Measurements from ENCODE around the gene BBS4. TPM values are rescaled to one million over a fixed set of nuclear protein-coding genes. Genes with fewer than 3 reads are reported as not detected.

The BBS4 gene
- total and polyA plus RNA-seq, 9 of the 15 experiments (the other 6 are each of a cell fraction or from before 2014, with no cell fraction given), result 25.1 to 80.7 (median 38.9) TPM

DNA sequence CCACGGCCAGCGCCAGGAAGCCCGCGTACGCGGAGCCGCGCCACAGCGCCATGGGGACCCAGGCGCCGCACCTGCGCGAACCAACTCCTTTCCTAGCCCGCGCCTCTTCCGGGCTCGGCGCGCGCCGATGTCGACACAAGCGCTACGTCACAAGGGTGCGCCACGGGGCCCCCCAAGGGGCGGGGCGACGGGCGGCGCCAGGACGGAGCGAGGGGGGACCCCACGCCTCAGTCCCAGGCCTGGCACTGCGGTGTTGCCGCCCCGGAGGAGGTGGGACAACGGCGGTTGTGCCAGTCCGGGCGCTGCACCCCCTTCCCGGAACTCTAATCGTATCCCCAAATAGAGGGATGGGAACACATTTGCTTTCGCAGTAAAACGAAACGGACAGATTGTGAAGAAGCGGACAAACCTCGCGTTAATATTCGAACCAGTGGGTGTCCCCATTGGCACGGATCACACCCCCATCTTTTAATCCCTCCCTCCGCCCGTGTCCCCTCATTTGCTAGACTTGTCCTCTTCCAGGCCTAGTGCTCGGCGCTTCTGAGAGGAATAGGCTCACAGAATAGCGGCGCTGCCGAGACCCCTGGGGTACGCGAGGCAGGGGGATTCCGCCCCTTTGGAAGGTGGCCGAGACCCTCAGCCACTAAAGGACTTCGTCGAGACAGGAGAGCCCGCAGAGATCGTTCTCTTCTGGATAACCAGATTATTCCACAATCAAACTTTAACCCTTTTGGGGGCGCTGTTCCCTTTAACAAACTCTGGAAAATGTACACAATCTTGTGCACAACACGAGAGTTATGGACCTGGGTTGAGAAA lies 97.8 kb downstream of the BBS4 start, which contains the start of gene ADPGK (continued):
- TF ChIP-seq, protein P1, sequence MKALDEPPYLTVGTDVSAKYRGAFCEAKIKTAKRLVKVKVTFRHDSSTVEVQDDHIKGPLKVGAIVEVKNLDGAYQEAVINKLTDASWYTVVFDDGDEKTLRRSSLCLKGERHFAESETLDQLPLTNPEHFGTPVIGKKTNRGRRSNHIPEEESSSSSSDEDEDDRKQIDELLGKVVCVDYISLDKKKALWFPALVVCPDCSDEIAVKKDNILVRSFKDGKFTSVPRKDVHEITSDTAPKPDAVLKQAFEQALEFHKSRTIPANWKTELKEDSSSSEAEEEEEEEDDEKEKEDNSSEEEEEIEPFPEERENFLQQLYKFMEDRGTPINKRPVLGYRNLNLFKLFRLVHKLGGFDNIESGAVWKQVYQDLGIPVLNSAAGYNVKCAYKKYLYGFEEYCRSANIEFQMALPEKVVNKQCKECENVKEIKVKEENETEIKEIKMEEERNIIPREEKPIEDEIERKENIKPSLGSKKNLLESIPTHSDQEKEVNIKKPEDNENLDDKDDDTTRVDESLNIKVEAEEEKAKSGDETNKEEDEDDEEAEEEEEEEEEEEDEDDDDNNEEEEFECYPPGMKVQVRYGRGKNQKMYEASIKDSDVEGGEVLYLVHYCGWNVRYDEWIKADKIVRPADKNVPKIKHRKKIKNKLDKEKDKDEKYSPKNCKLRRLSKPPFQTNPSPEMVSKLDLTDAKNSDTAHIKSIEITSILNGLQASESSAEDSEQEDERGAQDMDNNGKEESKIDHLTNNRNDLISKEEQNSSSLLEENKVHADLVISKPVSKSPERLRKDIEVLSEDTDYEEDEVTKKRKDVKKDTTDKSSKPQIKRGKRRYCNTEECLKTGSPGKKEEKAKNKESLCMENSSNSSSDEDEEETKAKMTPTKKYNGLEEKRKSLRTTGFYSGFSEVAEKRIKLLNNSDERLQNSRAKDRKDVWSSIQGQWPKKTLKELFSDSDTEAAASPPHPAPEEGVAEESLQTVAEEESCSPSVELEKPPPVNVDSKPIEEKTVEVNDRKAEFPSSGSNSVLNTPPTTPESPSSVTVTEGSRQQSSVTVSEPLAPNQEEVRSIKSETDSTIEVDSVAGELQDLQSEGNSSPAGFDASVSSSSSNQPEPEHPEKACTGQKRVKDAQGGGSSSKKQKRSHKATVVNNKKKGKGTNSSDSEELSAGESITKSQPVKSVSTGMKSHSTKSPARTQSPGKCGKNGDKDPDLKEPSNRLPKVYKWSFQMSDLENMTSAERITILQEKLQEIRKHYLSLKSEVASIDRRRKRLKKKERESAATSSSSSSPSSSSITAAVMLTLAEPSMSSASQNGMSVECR (CRISPR knock-in tag; IDR thresholded peaks at IDR 0.05), result peak; percentile 78; the same call in 1 of the 2 replicates
- TF ChIP-seq NRF1 (conservative IDR thresholded peaks at IDR 0.05 in 1 of 2, IDR thresholded peaks at IDR 0.05 in 1 of 2), result peak; percentile 91 to 93; a peak in 3 of 4 replicates
- TF ChIP-seq, protein P2, sequence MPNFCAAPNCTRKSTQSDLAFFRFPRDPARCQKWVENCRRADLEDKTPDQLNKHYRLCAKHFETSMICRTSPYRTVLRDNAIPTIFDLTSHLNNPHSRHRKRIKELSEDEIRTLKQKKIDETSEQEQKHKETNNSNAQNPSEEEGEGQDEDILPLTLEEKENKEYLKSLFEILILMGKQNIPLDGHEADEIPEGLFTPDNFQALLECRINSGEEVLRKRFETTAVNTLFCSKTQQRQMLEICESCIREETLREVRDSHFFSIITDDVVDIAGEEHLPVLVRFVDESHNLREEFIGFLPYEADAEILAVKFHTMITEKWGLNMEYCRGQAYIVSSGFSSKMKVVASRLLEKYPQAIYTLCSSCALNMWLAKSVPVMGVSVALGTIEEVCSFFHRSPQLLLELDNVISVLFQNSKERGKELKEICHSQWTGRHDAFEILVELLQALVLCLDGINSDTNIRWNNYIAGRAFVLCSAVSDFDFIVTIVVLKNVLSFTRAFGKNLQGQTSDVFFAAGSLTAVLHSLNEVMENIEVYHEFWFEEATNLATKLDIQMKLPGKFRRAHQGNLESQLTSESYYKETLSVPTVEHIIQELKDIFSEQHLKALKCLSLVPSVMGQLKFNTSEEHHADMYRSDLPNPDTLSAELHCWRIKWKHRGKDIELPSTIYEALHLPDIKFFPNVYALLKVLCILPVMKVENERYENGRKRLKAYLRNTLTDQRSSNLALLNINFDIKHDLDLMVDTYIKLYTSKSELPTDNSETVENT (CRISPR knock-in tag; IDR thresholded peaks at IDR 0.05), result peak; percentile 84
- TF ChIP-seq, protein P3, sequence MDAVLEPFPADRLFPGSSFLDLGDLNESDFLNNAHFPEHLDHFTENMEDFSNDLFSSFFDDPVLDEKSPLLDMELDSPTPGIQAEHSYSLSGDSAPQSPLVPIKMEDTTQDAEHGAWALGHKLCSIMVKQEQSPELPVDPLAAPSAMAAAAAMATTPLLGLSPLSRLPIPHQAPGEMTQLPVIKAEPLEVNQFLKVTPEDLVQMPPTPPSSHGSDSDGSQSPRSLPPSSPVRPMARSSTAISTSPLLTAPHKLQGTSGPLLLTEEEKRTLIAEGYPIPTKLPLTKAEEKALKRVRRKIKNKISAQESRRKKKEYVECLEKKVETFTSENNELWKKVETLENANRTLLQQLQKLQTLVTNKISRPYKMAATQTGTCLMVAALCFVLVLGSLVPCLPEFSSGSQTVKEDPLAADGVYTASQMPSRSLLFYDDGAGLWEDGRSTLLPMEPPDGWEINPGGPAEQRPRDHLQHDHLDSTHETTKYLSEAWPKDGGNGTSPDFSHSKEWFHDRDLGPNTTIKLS (IDR thresholded peaks at IDR 0.05; ENCODE audit: borderline replicate concordance, low read depth), result 0 out of 2 replicates have a peak, but pooled peaks have one; percentile 72
- no peak for TF ChIP-seq COPS2 (conservative IDR thresholded peaks at IDR 0.05)
- TF ChIP-seq, protein P4, sequence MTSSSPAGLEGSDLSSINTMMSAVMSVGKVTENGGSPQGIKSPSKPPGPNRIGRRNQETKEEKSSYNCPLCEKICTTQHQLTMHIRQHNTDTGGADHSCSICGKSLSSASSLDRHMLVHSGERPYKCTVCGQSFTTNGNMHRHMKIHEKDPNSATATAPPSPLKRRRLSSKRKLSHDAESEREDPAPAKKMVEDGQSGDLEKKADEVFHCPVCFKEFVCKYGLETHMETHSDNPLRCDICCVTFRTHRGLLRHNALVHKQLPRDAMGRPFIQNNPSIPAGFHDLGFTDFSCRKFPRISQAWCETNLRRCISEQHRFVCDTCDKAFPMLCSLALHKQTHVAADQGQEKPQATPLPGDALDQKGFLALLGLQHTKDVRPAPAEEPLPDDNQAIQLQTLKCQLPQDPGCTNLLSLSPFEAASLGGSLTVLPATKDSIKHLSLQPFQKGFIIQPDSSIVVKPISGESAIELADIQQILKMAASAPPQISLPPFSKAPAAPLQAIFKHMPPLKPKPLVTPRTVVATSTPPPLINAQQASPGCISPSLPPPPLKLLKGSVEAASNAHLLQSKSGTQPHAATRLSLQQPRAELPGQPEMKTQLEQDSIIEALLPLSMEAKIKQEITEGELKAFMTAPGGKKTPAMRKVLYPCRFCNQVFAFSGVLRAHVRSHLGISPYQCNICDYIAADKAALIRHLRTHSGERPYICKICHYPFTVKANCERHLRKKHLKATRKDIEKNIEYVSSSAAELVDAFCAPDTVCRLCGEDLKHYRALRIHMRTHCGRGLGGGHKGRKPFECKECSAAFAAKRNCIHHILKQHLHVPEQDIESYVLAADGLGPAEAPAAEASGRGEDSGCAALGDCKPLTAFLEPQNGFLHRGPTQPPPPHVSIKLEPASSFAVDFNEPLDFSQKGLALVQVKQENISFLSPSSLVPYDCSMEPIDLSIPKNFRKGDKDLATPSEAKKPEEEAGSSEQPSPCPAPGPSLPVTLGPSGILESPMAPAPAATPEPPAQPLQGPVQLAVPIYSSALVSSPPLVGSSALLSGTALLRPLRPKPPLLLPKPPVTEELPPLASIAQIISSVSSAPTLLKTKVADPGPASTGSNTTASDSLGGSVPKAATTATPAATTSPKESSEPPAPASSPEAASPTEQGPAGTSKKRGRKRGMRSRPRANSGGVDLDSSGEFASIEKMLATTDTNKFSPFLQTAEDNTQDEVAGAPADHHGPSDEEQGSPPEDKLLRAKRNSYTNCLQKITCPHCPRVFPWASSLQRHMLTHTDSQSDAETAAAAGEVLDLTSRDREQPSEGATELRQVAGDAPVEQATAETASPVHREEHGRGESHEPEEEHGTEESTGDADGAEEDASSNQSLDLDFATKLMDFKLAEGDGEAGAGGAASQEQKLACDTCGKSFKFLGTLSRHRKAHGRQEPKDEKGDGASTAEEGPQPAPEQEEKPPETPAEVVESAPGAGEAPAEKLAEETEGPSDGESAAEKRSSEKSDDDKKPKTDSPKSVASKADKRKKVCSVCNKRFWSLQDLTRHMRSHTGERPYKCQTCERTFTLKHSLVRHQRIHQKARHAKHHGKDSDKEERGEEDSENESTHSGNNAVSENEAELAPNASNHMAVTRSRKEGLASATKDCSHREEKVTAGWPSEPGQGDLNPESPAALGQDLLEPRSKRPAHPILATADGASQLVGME (CRISPR knock-in tag; IDR thresholded peaks at IDR 0.05), result peak; percentile 61; the same call in 1 of the 2 replicates
- TF ChIP-seq BACH1 (tag; IDR thresholded peaks at IDR 0.05), result no peak
- TF ChIP-seq CHD2 (IDR thresholded peaks at IDR 0.05; ENCODE audit: low read depth, low read length), result 0 out of 2 replicates have a peak, but pooled peaks have one; percentile 46
- 0 out of 2 replicates have a peak, but pooled peaks have one; percentile 34 for TF ChIP-seq ZNF766 (CRISPR knock-in tag; conservative IDR thresholded peaks at IDR 0.05)
- no peak for TF ChIP-seq EWSR1 (IDR thresholded peaks at IDR 0.05; ENCODE audit: borderline replicate concordance, low read depth, partially characterized antibody)

All from K562 (cell line).